Middle frontal gyrus (tissue), 1 donor: Measurements from ENCODE around the gene SUCLA2.

ENCODE experiments used
- DNase-seq: peaks from one replicate; pipeline ENCODE4 v3.0.0-alpha.2; 2015; ENCODE audit warnings: low spot score; ENCODE audit errors: extremely low spot score

The SUCLA2 gene

DNA sequence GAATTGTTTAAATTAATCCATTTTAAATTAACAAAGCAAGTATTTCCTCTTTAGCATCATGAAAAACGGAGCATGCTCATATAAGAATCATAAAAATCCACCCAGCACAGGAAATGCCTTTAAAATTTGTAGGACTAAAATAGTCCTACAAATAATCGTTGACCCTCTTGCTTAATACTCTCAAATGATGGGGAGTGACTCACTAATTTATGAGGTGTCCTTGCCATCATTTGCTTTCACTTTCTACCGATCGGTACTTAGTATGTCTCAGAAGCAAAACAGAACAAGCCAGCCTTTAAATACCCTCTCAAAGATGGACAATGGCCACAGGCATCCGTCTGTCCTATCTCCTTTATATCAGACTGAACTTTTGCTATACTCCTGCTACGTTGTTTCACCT, 97.2 kb downstream of the SUCLA2 start:
- DNase-seq, result no peak

- DNase-seq, result no peak
These were observed 99.6 kb downstream of the SUCLA2 start for GRCh38 chr13:47901441-47901840.

- no peak for DNase-seq
These were observed 103.0 kb downstream of the SUCLA2 start for GRCh38 chr13:47898080-47898479.

DNA sequence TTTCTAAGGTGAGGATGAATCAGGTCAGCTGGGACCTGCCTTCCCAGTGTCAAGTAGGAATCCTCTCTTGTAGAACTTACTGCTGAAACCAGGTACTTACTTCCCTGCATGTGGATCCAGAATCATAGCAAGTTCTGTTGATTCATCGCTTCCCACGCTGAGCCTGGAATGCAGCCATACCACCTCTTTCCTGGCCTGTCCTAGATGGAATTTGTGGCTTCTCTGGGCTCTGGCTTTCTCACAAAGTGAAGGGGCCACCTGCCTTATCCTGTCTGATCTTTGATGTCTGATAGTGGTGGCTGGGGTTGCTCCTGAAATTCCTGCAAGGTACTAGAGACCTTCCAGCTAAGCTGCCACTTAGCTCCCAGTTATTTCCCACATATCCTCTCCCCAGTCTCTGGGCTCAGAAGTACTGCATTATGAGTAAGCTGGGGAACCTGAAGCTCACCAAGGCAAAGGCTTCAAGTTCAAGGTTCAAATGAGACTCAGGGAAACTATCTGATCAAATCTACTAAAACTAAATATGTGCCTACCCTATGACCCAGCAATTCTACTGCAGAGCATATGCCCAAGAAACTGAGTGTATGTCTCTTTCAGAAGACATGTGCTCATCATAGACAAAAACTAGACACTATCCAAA, 103.5 kb downstream of the SUCLA2 start:
- no peak for DNase-seq

- no peak for DNase-seq
These were observed 104.5 kb downstream of the SUCLA2 start for GRCh38 chr13:47896546-47896945.

DNA sequence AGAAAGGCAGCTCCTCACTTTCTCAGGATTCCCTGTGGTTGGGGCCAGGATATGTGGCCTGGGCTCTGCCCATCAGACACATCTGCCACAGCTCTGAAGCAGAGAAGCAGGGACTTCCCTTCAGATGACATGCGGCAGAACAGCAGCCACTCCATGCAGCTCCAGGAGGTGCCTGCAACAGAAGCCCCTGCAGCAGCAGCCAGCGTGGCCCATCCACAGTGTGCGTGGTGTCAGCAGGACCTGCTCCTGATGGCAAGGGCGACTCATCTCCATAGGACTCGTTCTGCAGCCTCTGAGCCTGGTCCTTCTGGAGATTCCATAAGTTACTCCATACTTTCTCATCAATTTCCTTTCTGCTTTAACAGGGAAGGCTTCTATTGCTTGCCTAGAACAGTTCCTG, 105.0 kb downstream of the SUCLA2 start:
- DNase-seq, result no peak

- DNase-seq, result no peak
These were observed 107.5 kb downstream of the SUCLA2 start for GRCh38 chr13:47893527-47893926.
